Measurements from ENCODE around the gene UBR2. TPM values are rescaled to one million over a fixed set of nuclear protein-coding genes. Genes with fewer than 3 reads are reported as not detected.
A peak's percentile ranks its signal among the peaks of the same experiment; 100 is the strongest.
"Not testable (repeated sequence)": the region's sequence is repeated elsewhere in the genome, so short reads cannot be mapped to it uniquely, and the experiment has no call there.

The UBR2 gene
- polyA plus RNA-seq, 1 donor: 17.0 TPM

DNA sequence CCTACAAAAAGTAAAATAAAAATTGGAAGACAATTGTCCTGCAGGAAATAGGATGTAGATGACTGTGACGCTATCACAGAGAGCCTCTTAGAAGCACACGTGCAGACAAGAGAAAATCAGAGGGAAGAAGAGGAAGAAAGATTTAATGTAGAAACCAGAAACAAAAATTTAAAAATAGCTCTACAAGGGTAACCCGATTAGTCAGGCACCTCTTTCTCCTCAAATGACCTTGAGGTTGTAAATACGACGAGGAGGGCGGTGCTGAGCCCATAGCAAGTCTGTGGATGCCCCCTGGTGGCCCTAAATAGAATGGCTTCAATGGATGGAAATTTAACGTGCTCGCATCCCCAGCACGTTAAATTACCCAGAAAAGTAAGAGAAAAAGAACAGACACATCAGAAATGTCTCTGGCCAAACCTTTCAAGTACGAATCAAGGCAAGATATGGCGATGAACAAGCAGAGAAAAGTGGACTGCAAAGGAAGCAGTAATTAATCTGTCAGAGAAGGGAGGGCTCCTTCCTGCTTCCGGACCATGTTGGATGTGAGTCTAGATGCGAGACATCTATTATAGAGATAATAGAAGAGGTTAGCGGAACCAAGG lies 162.8 kb downstream of the UBR2 start:
- DNase-seq (ENCODE audit: low read depth): peak; percentile 74

GRCh38 chr6:42727087-42727611 lies 163.3 kb downstream of the UBR2 start:
- DNase-seq (ENCODE audit: low read depth): no peak

DNA sequence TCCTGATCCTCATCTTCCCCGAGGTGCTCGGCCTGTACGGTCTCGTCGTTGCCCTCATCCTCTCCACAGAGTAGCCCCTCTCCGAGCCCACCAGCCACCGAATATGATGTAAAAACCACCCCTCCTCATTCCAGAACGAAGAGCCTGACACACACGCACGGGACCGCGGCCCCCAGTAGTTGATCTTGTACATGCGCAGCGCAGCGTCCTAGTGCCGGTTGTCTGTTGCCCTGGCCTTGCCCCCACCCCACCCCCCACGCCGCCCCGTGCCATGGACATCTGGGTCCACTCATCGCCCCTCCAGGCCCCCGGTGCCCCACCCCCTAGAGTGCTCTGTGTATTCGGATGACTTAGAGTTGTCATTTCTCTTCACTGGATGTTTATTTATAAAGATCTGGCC lies 163.8 kb downstream of the UBR2 start:
- DNase-seq (ENCODE audit: low read depth): no peak

DNA sequence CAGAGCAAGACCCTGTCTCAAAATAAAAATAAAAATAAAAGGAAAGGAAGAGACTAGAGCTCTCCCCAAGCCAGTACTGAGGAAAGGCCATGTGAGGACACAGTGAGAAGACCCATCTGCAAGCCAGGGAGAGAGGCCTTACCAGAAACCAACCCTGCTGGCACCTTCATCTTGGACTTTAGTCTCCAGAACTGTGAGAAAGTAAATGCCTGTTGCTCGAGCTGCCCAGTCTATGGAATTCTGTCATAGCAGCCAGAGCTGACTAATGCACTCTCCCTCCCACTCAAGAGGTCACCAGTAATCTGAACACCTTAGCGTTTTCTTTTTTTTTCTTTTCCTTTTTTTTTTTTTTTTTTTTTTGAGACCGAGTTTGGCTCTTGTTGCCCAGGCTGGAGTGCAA lies 165.9 kb downstream of the UBR2 start:
- no peak for DNase-seq (ENCODE audit: low read depth)

GRCh38 chr6:42733867-42734481 lies 170.1 kb downstream of the UBR2 start:
- not testable (repeated sequence) for DNase-seq (ENCODE audit: low read depth)

DNA sequence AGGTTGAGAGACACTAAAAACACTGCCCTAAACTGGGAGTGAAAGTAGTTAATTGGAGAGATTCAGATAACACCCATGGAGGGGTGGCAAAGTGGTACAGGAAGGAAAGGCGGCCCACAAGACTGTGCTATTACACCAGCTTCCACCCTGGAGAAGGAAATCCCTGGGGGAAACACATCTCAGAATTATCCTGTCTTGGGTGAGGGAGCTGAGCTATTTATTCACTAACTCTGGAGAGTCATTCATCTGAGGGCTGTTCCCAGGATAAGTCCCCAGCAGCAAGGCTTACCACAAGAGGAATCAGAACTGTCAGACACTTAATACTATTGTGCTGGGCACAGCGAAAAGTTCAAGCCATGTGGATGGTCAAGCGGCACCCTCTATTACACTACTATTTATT lies 172.1 kb downstream of the UBR2 start:
- no peak for DNase-seq (ENCODE audit: low read depth)

- DNase-seq (ENCODE audit: low read depth): no peak
Measured at GRCh38 chr6:42740725-42741124, 176.9 kb downstream of the UBR2 start.

- DNase-seq (ENCODE audit: low read depth): no peak
Measured at GRCh38 chr6:42742116-42742894, 178.5 kb downstream of the UBR2 start.

Other genes starting within 250 kb of the UBR2 start
- 7.6 TPM for gene TRERF1, start 112.1 kb upstream of the UBR2 start, polyA plus RNA-seq (ENCODE audit: insufficient read length)
- gene PRPH2, start 158.6 kb downstream of the UBR2 start, polyA plus RNA-seq (ENCODE audit: insufficient read length): 2.6 TPM
- gene TBCC, start 182.1 kb downstream of the UBR2 start, polyA plus RNA-seq (ENCODE audit: insufficient read length): 12.3 TPM
- 10.9 TPM for gene BICRAL, start 218.0 kb downstream of the UBR2 start, polyA plus RNA-seq (ENCODE audit: insufficient read length)